GM18507 (cell line): ENCODE data around the gene TSFM.
"Not testable (repeated sequence)": the region's sequence is repeated elsewhere in the genome, so short reads cannot be mapped to it uniquely, and the experiment has no call there.

Experiments used
- DNase-seq: peaks from one replicate; pipeline ENCODE4 v3.0.0; 2011; ENCODE audit warnings: low read depth; ENCODE audit not compliant: insufficient read length; ENCODE audit errors: extremely low spot score
- FAIRE-seq: peaks from 2 replicates; lab custom pipeline; 2011; peaks lifted over from hg19 to GRCh38; lab: Jason Lieb, UNC

Gene TSFM

DNA sequence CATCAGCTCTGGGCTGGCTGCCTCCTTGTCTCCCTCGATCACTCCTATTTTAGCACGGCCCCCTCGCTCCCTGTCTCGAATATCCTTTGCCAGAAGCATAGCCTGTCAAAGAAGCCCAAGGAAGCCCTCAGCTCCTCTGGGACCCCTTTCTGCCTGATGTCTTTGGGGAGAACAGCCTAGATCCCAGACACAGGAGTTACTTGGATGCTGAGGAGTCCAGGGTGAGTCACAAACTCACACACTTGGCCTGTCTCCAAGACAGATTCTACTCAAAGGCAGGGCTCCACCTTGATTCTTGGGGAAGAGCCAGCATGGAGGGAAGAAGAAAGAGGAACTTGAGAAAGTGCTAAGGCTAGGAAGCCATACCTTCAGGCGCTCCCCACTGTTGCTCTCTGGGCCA lies 27.9 kb downstream of the TSFM start:
- DNase-seq (no peak), FAIRE-seq (no peak)

GRCh38 chr12:57811028-57811755 lies 28.6 kb downstream of the TSFM start:
- DNase-seq (no peak), FAIRE-seq (no peak)

- no peak for DNase-seq
- FAIRE-seq = no peak
Measured at GRCh38 chr12:57813111-57813970, 30.8 kb downstream of the TSFM start.

DNA sequence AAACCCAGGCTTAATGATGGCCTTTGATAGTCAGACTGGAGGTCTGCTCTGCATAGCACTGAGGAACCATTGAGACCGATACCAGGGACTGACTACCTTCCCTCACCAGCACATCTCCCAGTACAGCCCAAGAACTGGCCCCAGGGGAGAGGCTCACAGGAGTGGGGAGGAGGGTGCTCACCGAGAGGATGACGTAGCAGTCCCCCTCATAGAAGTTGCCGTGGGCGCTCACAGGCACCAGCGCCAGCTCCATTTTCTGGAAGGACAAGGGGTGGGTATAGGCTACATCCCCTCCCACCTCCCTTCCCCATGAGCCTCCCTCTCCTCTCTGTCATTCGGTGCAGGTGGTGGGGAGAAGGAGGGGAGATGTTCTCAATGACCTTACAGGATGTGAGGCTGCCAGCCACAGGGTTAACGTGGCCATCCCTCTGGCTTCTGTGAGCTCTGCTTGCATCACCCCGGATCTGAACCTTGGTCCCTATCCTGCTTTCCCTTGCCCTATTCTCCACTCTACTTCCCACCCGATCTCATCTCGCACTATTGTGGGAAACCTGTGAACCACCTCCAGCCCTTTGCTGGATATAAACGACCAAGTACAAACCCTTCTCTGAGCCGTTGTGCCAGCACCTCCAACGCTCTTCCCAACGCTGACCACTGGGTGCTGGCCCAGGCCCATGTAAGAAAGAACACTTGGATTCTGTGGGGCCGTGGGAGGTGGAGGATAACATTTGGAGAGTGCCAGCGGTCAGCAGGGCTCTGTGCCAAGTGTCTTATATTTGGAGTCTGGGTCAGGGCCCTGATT lies 31.6 kb downstream of the TSFM start:
- FAIRE-seq (no peak), DNase-seq (no peak)

DNA sequence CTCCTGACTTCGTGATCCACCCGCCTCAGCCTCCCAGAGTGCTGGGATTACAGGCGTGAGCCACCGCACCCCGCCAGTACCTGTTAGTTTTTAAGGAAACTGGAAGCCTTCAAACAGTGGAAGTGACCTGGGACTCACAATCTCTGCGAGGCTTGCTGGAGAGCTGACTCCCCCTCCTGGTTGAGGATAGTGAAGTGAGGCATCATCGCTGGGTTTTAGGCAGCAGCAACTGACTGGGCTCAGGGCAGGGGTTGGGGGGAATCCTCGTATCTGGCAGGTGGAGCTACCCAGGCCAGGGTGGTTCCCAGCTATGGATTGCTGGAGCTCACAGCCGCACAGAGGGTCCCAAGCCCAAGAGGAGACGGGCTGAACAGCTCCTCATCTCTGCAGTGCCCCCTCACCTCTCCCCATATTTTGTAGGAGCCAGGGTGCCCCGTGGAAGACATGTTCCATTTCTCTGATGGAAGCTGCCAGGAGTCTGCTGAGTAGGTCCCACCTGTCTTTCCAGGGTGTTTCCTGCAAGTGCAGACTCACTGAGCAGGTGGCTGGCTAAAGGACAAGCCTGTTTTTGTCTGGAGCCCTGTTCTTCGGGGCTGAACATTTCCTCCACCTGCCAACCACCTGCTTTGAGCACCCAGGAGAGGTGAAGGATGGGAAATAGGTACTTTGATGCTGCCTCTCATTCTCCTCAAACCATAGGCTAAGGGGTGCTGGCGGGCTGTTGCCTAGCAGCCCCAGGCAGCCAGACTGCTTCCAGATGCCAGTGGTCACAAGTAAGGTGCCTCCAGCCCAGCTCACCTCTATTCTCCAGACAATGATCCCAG lies 32.8 kb downstream of the TSFM start:
- DNase-seq (no peak), FAIRE-seq (no peak)

DNA sequence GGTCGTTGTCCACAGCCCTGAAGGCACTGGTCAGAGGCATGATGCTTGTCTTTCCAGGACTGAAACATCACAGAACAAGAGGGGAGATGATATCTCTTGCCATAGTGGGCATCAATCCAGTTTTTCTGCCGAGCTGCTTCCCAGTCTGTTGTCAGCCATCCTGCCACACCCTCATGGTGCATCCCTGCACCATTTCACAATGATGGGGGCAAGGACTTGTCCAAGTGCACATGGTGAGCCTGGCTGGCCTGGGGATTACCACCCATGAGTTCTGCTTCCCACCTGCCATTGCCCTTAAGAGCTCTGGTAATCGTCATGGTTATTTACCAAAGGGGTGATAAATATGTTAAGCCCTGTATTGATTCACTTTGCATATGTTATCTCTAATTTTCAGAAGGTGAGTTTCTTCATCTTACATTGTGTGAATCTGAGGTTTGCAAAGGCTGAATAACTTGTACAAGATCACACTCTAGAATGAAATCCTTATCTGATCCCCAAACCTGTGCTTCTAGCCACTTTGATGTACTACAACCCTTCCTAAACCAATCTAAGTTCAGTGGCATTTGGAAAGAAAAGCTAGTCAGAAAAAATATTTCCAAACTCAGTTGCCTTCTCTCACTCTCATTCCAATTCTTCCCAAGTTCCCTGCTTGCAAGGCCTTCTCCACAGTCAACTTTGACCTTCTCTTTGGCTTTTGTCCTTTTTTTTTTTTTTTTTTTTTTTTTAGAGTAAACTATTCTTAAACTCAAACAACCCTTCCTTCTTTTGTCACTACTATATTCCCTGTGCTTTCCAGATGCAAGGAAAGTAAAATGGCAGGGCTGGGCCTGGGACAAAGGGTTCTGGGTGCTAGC lies 33.6 kb downstream of the TSFM start:
- DNase-seq (no peak), FAIRE-seq (no peak)

DNA sequence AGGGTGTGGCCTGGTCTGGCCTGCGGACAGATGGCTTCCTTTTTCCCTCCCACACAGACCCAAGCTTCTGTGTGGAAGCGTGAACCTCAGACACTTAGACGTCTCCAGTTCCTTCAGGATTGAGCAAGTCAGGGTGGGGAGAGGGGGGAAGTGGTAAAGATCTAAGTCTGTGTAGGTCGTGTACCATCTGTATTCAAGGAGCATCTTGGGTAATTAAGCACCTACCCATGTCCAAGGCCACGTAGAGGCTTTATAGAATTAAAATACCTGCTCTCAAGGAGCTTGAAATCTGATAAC lies 34.2 kb downstream of the TSFM start:
- DNase-seq (no peak), FAIRE-seq (no peak)

- DNase-seq = no peak
- no peak for FAIRE-seq
Measured at GRCh38 chr12:57817261-57817989, 34.8 kb downstream of the TSFM start.

DNA sequence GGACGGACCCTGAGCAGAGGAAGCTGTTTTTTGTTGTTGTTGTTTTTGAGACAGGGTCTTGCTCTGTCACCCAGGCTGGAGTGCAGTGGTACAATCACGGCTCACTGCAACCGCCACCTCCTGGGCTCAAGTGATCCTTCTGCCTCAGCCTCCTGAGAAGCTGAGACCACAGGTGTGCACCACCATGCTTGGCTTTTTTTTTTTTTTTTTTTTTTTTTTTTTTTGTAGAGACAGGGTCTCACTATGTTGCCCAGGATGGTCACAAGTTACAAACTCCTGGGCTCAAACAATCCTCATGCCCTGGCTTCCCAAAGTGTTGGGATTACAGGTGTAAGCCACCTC lies 35.4 kb downstream of the TSFM start:
- DNase-seq, FAIRE-seq: not testable (repeated sequence)

DNA sequence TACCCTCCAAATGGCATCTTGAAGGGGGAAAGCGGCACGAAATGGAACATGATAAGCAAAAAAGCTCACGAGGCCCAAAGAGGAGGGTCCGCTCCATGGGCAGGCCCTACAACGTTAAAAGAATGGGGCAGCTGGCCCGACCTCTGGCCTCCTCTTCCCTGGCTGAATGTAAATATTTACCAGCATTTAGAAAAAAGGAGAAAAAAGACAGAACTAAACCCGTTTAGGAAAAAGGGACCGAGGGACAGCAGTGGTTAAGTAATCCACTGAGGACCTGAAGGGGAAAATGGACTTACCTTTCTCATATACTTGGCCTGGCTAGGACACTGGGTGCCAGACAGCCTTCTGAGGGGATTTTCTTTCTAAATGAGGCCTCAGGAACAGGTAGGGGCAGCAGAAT lies 37.5 kb downstream of the TSFM start:
- not testable (repeated sequence) for FAIRE-seq

GRCh38 chr12:57821015-57821414 lies 38.4 kb downstream of the TSFM start:
- FAIRE-seq, DNase-seq: not testable (repeated sequence)

More for the DNA sequence above, 37.5 kb downstream of the TSFM start:
- DNase-seq = not testable (repeated sequence)

DNA sequence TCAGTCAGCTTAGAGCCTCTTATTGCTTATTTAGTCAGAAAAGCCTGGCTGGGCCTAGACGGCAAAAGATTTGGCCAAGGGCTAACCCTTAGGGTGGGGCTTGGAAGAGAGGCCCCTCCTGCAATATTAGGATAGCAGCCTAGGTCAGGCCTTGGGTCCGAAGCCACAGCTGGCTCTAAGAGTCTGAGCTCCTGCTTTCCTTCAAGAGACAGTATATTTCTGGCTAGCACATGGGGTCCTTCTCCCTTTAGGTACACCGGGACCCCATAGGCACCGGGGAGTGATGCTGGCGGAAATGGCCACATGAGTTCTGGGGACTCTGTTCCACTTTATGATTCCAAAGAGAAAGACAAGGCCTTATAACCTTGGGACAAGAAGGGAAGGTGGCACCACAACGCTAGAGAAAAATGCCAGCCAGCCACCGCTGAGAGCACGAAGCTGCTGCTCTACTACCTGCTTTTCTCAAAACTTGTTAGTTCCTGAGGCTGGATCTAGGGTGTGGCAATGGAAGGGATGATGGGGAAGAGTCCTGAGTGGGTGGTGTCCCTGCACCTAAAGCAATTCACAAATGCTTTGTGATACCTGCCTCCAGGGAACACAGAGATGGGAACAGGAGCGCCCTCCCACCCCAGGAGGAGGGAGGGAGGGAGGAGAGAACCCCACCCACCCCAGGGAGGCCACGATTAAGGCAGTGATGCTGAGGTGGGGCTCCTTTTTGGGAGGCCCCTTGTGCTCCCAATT lies 39.1 kb downstream of the TSFM start:
- DNase-seq (no peak), FAIRE-seq (no peak)

DNA sequence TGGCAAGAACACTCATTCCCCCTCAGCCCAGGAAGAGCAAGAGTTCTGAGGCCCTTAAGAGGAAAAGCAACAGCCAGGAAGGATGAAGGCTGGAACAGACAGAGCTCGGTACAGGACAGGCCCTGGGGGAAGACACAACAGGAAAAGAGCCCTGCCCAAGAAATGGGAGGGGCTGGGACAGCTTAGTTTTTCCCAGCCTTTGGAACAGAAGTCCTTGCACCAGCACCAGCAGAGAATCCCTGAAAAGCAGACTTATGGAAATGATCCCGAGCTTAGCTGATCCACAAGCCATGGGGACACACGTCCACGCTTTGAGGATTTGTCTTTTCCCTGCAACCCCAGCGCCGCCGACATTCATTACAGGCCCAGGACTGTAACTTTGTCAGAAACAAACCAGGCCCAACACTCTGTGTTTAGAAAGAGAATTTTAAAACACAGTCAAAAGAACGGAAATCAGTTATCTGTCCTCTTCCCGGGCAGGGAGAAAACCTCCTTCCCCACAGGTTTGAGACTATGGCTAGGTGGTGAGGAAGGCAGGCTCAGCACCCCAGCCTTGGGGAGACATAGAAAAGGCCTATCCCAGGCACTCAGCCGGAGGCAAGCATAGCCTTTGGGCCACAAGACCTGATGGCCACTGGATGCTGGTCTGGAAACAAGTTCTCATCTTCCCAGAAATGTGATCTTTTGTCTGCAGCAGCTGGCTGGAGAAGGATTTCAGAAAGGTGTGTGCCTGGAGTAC lies 40.0 kb downstream of the TSFM start:
- DNase-seq = no peak
- FAIRE-seq = no peak

DNA sequence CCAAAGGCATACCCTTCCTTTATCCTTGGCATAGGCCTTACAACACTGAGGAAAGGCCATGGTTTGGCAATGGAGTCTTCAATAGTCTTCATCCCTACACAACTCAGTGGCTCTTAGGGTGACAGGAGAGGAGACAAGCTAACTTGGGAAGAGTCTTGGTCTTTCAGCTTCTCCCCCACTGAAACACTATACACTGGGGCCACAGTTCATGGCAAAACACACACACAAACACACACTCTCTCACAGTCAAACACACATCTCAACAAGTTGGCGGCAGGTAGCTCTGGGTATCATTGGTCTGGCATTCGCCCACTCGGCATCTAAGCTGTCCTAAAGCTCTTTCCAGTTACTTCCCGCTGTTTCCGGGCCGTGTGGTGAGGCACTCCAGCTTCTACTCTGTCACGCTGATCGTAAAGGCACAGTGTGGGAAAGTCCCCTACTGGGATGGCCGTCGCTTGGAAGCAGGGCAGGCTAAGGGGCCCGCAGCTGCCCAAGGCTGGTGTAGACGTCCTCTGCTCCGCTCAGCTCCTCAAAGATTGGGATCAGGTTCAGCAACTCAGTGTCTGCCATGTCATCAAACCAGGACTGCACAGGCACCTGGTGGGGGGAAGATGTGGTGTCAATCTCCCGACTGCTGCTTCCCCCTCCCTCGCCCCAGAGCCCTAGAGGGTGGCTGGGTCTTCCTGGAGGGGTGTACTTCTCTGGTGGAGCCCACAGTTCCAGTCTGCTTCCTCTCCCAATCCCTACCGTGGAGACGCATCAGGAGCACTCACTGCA lies 40.7 kb downstream of the TSFM start:
- peak; percentile 33 for FAIRE-seq
- no peak for DNase-seq

- DNase-seq (no peak), FAIRE-seq (no peak)
Measured at GRCh38 chr12:57823908-57824640, 41.5 kb downstream of the TSFM start.
